ENCODE data around the gene GRIN1.

- TF ChIP-seq CTCF (IDR thresholded peaks at IDR 0.05; ENCODE audit: low read length) (no peak), EZH2 (IDR thresholded peaks at IDR 0.05; ENCODE audit: borderline replicate concordance, low read length) (no peak)
Observed at GRCh38 chr9:137134191-137134590, 4.8 kb upstream of the GRIN1 start.

Measured in OCI-LY1 (cell line).